Activated naive CD4-positive, alpha-beta T cell treated with anti-CD3 and anti-CD28 coated beads, Interleukin-2, amount 10 ng/mL, durations not matched to agents 7 days and 5 days (primary cell): ENCODE measurements around the gene STX8.

Source experiments
- CTCF ChIA-PET: fragments of 350-600 bp; sonication (Branson Sonifier 250); formaldehyde crosslinking; loops from one replicate; lab custom pipeline; 2021; ENCODE audit warnings: antibody characterized with exemption; lab: Charles Lee
- DNase-seq: peaks from one replicate; pipeline ENCODE4 v3.0.0-alpha.2; 2020
- H3K27ac Mint-ChIP-seq: one replicate; pipeline ENCODE4 v1.8.0; 2021; ENCODE audit warnings: mild to moderate bottlenecking, moderate library complexity, mixed read lengths
- H3K27me3 Mint-ChIP-seq: one replicate; pipeline ENCODE4 v1.8.0; 2021; ENCODE audit warnings: mild to moderate bottlenecking, mixed read lengths
- H3K36me3 Mint-ChIP-seq: one replicate; pipeline ENCODE4 v1.8.0; 2021; ENCODE audit warnings: mixed read lengths
- H3K4me1 Mint-ChIP-seq: one replicate; pipeline ENCODE4 v1.8.0; 2021; ENCODE audit warnings: mixed read lengths
- H3K4me3 Mint-ChIP-seq: one replicate; pipeline ENCODE4 v1.8.0; 2021; ENCODE audit warnings: mild to moderate bottlenecking, moderate library complexity, mixed read lengths
- H3K9me3 Mint-ChIP-seq: one replicate; pipeline ENCODE4 v1.8.0; 2021; ENCODE audit warnings: mixed read lengths

STX8 gene

GRCh38 chr17:9208381-9209105 lies 367.1 kb downstream of the STX8 start:
- Mint-ChIP-seq H3K36me3 (no peaks in the 10 kb centered on the region), H3K27me3 (peaks cover 19% of the 10 kb centered on the region), H3K27ac (no peak overlapping the region), H3K4me1 (peaks cover 3% of the 10 kb centered on the region), H3K4me3 (no peak overlapping the region), H3K9me3 (no peaks in the 10 kb centered on the region)
- no peak for DNase-seq
- CTCF ChIA-PET, result no interaction called here

- no peak for DNase-seq
- H3K36me3 Mint-ChIP-seq, result no peaks in the 10 kb centered on the region
- H3K27ac Mint-ChIP-seq, result no peak overlapping the region
- no peak overlapping the region for H3K4me3 Mint-ChIP-seq
- CTCF ChIA-PET, result no interaction called here
- peaks cover 3% of the 10 kb centered on the region for H3K4me1 Mint-ChIP-seq
- H3K27me3 Mint-ChIP-seq, result peaks cover 16% of the 10 kb centered on the region
- no peaks in the 10 kb centered on the region for H3K9me3 Mint-ChIP-seq
These were observed 368.8 kb downstream of the STX8 start for GRCh38 chr17:9206741-9207332.

- Mint-ChIP-seq H3K4me1 (peaks cover 3% of the 10 kb centered on the region), H3K27ac (no peak overlapping the region), H3K27me3 (peaks cover 19% of the 10 kb centered on the region), H3K9me3 (no peaks in the 10 kb centered on the region), H3K36me3 (no peaks in the 10 kb centered on the region), H3K4me3 (no peak overlapping the region)
- CTCF ChIA-PET, result no interaction called here
- DNase-seq, result no peak
These were observed 369.3 kb downstream of the STX8 start for GRCh38 chr17:9206410-9206703.

- no peaks in the 10 kb centered on the region for H3K9me3 Mint-ChIP-seq
- peaks cover 3% of the 10 kb centered on the region for H3K4me1 Mint-ChIP-seq
- H3K27ac Mint-ChIP-seq, result no peak overlapping the region
- no peak for DNase-seq
- H3K4me3 Mint-ChIP-seq, result no peak overlapping the region
- no peaks in the 10 kb centered on the region for H3K36me3 Mint-ChIP-seq
- H3K27me3 Mint-ChIP-seq, result peaks cover 23% of the 10 kb centered on the region
- CTCF ChIA-PET, result no interaction called here
These were observed 369.9 kb downstream of the STX8 start for GRCh38 chr17:9205520-9206409.

- peaks cover 23% of the 10 kb centered on the region for H3K27me3 Mint-ChIP-seq
- no peak for DNase-seq
- no peak overlapping the region for H3K4me3 Mint-ChIP-seq
- H3K27ac Mint-ChIP-seq, result no peak overlapping the region
- H3K36me3 Mint-ChIP-seq, result no peaks in the 10 kb centered on the region
- H3K9me3 Mint-ChIP-seq, result no peaks in the 10 kb centered on the region
- H3K4me1 Mint-ChIP-seq, result peaks cover 3% of the 10 kb centered on the region
- CTCF ChIA-PET, result no interaction called here
These were observed 370.8 kb downstream of the STX8 start for GRCh38 chr17:9204637-9205329.

- Mint-ChIP-seq H3K36me3 (no peaks in the 10 kb centered on the region), H3K4me1 (peaks cover 3% of the 10 kb centered on the region), H3K27ac (no peak overlapping the region), H3K4me3 (no peak overlapping the region), H3K27me3 (peaks cover 23% of the 10 kb centered on the region), H3K9me3 (no peaks in the 10 kb centered on the region)
- CTCF ChIA-PET, result no interaction called here
- DNase-seq, result no peak
These were observed 371.7 kb downstream of the STX8 start for GRCh38 chr17:9203771-9204425.

GRCh38 chr17:9202532-9202931 lies 373.1 kb downstream of the STX8 start:
- CTCF ChIA-PET, result no interaction called here
- H3K9me3 Mint-ChIP-seq, result no peaks in the 10 kb centered on the region
- no peaks in the 10 kb centered on the region for H3K36me3 Mint-ChIP-seq
- DNase-seq, result no peak
- peaks cover 3% of the 10 kb centered on the region for H3K4me1 Mint-ChIP-seq
- H3K27me3 Mint-ChIP-seq, result peaks cover 27% of the 10 kb centered on the region
- H3K27ac Mint-ChIP-seq, result no peak overlapping the region
- H3K4me3 Mint-ChIP-seq, result no peak overlapping the region

- CTCF ChIA-PET, result no interaction called here
- no peak for DNase-seq
- Mint-ChIP-seq H3K4me1 (peaks cover 3% of the 10 kb centered on the region), H3K9me3 (no peaks in the 10 kb centered on the region), H3K27me3 (peaks cover 27% of the 10 kb centered on the region), H3K36me3 (no peaks in the 10 kb centered on the region), H3K27ac (no peak overlapping the region), H3K4me3 (no peak overlapping the region)
These were observed 374.8 kb downstream of the STX8 start for GRCh38 chr17:9200699-9201359.
